ENCODE data around the gene XRCC4.

DNA sequence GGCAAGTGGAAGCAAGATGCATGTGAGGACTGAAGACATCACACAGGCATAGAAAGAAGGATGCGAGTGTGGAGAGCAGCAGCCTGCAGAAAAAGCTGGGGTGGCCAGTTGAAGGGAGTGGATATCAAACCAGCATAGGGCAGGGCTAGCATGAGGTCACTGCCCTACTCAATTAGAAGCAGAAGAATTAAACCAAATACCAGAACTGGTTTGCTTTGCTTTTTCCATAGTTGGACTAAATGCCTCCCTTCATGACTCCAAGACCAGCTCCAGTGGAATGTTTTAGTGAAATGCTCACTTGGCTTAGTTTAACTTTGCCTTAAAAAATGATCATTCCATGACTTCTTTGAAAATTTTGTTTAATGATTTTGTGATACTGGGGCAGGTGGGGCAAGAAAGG, 46.0 kb upstream of the XRCC4 start:
- TF ChIP-seq, protein P1, sequence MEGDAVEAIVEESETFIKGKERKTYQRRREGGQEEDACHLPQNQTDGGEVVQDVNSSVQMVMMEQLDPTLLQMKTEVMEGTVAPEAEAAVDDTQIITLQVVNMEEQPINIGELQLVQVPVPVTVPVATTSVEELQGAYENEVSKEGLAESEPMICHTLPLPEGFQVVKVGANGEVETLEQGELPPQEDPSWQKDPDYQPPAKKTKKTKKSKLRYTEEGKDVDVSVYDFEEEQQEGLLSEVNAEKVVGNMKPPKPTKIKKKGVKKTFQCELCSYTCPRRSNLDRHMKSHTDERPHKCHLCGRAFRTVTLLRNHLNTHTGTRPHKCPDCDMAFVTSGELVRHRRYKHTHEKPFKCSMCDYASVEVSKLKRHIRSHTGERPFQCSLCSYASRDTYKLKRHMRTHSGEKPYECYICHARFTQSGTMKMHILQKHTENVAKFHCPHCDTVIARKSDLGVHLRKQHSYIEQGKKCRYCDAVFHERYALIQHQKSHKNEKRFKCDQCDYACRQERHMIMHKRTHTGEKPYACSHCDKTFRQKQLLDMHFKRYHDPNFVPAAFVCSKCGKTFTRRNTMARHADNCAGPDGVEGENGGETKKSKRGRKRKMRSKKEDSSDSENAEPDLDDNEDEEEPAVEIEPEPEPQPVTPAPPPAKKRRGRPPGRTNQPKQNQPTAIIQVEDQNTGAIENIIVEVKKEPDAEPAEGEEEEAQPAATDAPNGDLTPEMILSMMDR (conservative IDR thresholded peaks at IDR 0.05; ENCODE audit: low read depth, low read length) = no peak
- TF ChIP-seq EZH2 (IDR thresholded peaks at IDR 0.05; ENCODE audit: low read length, unreplicated experiment) = no peak
- TF ChIP-seq EZH2phosphoT487 (IDR thresholded peaks at IDR 0.05; ENCODE audit: borderline replicate concordance, low read length) = no peak
